GM21529 (cell line): ENCODE data around the gene LRIT2.

Experiments used
- ATAC-seq: cut with Tn5 transposase; IDR thresholded peaks from one replicate; pipeline ENCODE4 v1.9.1; 2021; ENCODE audit not compliant: unreplicated experiment

Gene LRIT2, protein sequence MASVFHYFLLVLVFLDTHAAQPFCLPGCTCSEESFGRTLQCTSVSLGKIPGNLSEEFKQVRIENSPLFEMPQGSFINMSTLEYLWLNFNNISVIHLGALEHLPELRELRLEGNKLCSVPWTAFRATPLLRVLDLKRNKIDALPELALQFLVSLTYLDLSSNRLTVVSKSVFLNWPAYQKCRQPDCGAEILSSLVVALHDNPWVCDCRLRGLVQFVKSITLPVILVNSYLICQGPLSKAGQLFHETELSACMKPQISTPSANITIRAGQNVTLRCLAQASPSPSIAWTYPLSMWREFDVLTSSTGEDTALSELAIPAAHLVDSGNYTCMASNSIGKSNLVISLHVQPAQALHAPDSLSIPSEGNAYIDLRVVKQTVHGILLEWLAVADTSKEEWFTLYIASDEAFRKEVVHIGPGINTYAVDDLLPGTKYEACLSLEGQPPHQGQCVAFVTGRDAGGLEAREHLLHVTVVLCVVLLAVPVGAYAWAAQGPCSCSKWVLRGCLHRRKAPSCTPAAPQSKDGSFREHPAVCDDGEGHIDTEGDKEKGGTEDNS

GRCh38 chr10:84225427-84226173 lies at the start of gene LRIT2:
Gene LRIT2, minus strand, starts transcription at chr10:84225544. Its CDS starts 24 bp downstream, at chr10:84225520.
- no peak for ATAC-seq

GRCh38 chr10:84270708-84271107 lies 45.4 kb upstream of the LRIT2 start:
- no peak for ATAC-seq

DNA sequence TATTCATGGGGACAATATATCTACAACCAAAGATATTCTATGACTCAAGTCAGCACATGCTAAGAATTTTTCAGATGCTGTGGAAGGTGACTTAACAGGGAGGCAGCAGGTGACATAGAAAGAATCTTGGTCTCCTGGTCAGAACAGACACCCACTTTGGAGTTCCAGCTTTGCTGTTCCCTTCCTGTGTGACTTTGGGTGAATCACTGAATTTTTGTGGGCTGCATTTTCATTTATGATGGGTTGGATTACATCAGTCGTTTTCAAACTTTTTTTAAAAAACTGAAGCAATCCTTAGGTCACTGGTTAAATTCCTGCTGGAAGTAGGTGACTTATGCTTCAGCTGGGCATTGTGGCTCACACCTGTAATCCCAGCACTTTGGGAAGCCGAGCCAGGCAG lies 44.4 kb upstream of the LRIT2 start:
- no peak for ATAC-seq

DNA sequence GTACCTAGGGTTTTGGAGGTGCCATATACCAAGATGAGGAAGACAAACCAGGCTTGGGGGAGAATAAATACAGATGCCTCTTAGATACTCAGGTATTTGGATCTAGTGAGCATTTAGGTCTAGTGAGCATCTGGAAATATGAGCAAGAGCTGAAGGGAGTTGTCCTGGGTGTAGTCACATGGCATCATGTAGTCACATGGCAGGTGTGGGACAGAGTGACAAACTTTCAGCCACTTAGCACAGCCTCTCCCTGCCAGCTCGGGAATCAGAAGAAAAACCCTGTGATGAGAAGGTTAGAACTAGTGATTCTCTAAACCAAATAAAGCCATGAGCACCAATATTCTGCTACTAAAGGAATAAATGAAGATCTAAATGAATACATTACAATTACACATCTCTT lies 43.8 kb upstream of the LRIT2 start:
- ATAC-seq: no peak

GRCh38 chr10:84267503-84268126 lies 42.3 kb upstream of the LRIT2 start:
- peak; percentile 60 for ATAC-seq

DNA sequence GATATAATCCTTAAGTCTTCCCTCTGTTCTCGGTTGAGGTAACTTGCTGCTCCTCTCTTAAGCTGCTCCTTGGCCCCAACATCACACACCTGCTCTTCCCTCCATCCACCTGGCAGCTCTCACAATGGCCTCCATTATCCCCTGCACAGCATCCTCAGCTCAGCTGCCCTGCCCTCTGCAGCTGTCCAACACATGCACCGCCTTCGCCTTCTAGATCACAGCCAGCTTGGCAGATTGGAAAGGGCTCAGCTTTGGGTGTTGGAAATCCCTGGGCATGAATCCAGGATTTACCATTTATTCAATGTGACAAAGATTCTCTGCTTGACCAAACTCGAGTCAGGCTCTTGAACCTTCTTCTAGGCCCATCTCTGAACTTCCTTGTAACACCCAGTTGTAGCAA lies 40.1 kb upstream of the LRIT2 start:
- no peak for ATAC-seq

GRCh38 chr10:84264611-84265141 lies 39.3 kb upstream of the LRIT2 start:
- peak; percentile 93 for ATAC-seq

DNA sequence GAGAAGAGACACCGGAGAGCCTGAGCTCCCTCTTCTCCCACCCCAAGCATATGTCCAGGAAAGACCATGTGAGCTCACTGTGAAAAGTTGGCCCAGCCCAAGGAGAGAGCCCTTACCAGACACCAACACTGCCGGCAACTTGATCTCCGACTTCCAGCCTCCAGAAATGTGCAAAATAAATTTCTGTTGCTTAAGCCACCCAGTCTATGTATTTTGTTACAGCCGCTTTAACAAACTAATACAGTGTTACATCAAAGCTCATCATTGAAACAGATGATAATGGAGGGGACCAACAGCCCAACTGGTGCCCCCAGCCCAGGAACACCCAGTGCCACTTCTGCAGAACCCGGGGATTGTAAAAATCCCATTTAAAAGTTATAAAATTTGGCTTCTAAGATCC lies 38.4 kb upstream of the LRIT2 start:
- no peak for ATAC-seq

DNA sequence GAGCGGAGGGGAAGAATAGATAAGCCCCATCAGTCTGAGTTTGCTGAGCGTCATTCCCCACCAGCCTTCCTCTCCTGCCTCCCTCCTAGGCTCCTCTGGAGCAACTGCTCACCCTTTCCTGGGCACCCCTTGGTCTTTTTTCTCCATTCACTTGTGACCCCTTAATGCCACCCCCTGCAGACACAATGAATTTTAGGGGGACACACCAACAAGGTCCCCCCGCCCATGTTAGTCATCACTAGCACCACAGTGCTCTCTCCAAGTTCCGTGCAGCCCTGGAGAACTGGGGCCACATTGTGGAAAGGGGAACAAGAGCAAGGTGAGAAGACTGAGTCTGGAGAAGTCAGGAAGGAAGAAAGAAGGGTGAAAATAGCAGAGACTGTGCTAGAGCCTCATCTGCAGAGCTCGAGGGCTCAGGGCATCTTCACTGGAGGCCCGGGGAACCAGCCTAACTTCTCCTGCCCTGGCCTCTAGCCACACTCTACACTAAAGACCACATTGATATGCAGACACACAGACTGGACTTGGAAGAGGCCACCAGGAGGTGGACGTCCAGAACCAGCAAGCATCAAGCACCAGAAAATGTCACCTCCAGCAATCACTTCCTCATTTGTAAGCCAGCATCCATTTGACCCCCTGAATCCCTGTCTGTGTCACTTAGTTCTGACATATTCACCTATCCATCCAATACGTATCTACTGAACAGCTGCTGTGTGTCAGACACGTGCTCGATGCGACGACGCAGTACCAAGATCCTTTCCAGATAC lies 37.0 kb upstream of the LRIT2 start:
- no peak for ATAC-seq

DNA sequence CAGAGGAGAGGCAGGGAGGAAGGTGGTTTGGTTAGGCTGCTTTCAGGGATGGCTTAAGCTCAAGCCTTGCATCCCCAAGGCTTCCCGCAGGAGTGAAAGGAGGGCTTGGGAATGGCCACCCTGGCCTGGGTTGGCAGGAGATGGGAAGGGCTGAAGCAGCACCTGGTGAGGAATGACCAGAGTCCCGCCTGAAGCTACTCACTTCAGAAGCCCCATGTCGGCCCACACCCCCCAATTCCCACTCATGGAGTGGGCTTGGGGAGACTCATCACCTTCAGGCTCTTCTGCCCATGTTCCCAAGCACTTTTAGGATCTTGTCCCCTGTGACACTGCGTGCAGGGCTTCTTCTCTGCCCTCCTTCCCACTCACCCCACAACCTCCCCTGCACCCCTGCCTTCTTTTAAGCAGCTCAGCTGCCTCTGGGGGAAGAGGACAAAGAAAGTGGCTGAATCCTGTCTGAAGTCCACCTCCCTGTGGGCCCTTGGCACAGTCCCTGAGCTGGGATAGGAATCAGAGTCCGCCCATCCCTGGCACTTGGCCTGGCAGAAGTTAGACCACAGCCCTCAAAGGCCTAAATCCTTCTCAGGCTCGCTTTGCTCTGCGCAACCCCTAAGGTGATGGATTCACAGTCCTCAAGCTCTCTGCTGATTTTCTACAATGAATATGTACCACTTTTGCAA lies 36.0 kb upstream of the LRIT2 start:
- no peak for ATAC-seq

DNA sequence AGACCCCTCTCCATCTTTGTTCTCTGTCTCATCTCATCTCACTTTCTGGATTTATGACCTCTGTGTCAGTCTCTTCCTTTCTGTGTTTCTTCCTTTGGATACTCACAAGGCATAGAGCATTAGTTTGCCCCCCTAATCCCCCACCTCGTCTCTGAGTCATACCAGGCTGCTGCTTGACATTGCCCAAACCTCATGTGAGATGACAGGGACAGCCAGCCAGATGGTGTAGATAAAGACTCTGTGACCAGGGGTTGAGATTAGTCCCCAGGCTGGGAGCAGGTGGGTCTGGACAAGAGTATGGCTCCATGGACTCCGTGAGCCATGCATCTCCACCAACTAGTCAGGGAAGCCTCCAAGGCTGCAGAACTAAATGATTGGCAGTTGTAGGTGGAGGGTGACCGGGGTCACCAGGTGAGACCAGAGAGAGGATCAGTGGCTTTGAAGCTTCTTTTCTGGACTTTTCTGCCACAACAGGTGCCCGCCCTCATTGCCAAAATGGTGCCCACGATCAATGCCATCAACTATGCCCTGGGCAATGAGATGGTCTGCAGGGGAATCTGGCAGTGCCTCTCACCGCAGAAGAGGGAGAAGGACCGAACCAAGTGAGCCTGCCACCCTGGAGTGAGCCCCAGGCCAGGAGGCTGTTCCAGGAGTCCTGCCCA lies 32.8 kb upstream of the LRIT2 start:
- ATAC-seq: no peak

DNA sequence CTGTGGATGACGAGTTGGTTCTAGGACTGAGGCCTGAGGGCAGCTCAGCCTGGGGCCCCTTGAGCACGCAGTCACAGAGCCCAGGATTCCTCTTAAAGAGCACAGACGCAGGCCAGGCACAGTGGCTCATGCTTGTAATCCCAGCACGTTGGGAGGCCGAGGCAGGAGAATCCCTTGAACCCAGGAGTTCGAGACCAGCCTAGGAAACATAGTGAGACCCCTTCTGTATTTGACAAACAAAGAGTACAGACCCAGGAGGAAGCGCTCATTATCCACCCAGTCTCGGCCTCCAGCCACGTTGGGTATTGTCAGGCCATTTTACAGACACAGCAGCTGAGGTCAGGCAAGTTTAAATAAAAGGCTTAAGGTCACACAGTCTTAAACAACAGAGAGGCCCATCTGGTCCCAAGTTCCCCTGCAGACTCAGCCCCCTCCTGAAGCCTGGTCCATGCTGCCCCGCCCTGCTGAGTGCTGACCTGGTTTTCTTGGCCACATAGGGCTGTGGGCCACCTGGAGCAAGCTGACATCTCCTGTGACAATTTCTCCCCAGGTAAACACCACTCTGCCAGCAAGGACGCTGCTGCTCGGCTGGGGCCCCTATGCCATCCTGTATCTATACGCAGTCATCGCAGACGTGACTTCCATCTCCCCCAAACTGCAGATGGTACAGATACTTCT lies 32.1 kb upstream of the LRIT2 start:
- ATAC-seq: no peak

GRCh38 chr10:84256510-84257342 lies 31.4 kb upstream of the LRIT2 start:
- ATAC-seq: no peak

DNA sequence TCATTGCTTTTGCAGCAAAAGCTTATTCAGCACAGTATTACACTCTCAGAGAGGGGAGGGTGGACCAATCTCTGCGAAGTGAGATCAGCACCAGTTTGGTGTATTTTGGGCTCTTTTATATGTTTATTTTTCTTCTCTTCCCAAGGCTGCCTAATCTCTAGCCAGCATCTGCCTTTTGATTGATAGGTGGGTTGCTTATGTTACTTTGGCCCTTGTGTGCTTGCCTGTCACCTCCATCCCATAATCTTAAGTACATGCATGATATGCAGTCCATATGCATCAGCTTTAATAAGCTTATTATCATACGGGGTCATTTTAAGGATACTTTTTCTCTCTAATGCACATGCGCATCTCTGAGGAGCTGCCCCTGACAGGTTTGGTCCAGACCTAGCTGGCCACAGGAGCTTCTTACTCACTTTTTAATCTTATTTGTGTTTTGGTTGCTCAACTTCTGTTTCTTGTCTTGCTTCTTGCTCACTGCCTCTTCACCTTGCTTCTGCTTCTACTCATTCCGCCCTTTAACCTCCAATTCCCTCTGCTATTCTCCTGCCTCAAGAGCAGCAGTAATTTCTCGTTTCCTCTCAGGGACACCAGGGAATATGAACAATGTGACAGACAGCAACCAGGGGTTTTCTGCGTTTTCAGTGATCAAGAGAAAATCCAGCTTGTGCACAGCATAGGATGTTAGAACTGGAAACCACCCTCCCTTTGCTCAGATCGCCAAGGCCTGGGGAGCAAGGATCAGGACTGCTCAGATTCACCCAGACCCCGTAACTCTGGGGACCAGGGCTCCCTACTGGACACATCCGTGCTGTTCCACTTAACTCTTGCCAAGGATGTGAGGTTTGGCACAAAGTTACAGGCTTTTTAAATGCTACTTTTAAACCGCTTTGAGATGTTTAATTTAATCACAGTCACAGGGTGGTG lies 29.5 kb upstream of the LRIT2 start:
- no peak for ATAC-seq

DNA sequence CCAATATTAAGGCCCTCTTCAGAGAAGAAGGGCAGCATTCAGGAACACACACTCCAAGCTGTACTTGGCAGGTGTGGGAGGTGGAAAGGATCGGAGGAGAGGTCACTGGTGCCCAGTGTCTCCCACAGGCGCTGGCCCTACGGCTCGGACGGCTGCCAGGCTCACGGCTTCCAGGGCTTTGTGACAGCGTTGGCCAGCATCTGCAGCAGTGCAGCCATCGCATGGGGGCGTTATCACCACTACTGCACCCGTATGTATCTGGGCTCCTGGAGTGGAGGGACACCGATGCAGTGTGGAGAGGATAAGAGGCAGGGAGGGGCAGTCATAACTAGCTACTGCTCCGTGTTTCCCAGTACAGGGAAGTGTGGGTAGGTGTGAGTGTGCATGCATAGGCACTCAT lies 23.4 kb upstream of the LRIT2 start:
- no peak for ATAC-seq

GRCh38 chr10:84247496-84247895 lies 22.2 kb upstream of the LRIT2 start:
- no peak for ATAC-seq

DNA sequence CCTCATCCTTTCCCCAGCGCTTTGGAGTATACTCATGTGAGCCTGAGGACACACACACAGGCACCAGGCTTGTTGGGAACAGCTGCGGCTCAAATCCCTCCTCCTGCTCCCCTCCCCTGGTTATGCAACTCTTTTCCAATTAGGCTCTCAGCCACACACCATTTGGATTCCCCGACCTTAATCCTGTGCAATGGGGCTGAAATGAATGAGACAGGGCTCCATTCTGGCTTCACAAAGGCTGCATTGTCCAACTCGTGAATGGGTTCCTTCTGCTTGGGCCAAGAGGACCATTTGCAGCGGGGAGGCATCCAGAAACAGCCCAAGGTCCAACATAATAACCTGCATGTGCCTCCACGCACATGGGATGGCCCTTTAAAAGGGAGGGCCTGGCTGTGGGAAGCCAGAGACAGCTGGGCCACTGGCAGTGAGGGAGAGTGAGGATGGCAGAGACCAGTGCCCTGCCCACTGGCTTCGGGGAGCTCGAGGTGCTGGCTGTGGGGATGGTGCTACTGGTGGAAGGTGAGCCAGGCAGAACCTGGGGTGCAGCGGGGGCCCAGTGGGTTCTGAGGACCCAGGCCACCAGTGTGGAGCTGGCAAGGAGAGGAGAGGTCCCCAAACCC lies 19.4 kb upstream of the LRIT2 start, which contains the start of gene RGR:
Gene RGR (plus strand): TSS at position 403 of the 620 bp plus-strand sequence. CDS start 38 bp downstream, at position 441.
- ATAC-seq: no peak
